Activated T-helper 17 cell treated with anti-CD3 and anti-CD28 coated beads, Interleukin-2, amount 50 U/mL, for 72 hours (primary cell): Measurements from ENCODE around the gene SPEM1. TPM values are rescaled to one million over a fixed set of nuclear protein-coding genes. Genes with fewer than 3 reads are reported as not detected.

ENCODE experiments used
- ATAC-seq: fragments of 150-1000 bp; cut with Tn5 transposase; replicated peaks from 2 replicates; pipeline ENCODE4 v1.10.0; 2021; ENCODE audit warnings: mild to moderate bottlenecking, moderate library complexity
- H3K27ac Mint-ChIP-seq: one replicate; pipeline ENCODE4 v1.8.0; 2022; ENCODE audit warnings: mixed read lengths
- H3K27me3 Mint-ChIP-seq: one replicate; pipeline ENCODE4 v1.8.0; 2022; ENCODE audit warnings: mixed read lengths
- H3K36me3 Mint-ChIP-seq: one replicate; pipeline ENCODE4 v1.8.0; 2022; ENCODE audit warnings: low read depth, mild to moderate bottlenecking, mixed read lengths
- H3K4me1 Mint-ChIP-seq: one replicate; pipeline ENCODE4 v1.8.0; 2022; ENCODE audit warnings: mixed read lengths
- H3K4me3 Mint-ChIP-seq: one replicate; pipeline ENCODE4 v1.8.0; 2022; ENCODE audit warnings: mild to moderate bottlenecking, mixed read lengths
- H3K9me3 Mint-ChIP-seq: one replicate; pipeline ENCODE4 v1.8.0; 2022; ENCODE audit warnings: mixed read lengths
- total RNA-seq, 2 donors: library from RNA; stranded (reverse); gene quantifications; one replicate each; pipeline ENCODE4 v1.2.3, GENCODE V29; 2022

Gene SPEM1
- total RNA-seq, 2 donors from 2014 or later, result not detected

GRCh38 chr17:7407485-7408251, 12.5 kb upstream of the SPEM1 start, which contains the start of gene NLGN2:
Gene NLGN2, plus strand, starts transcription at chr17:7407845. Its CDS starts 411 bp downstream, at chr17:7408256.
- ATAC-seq, result no peak
- Mint-ChIP-seq H3K4me3 (peak within 1 kb of the TSS; percentile 86), H3K4me1 (peaks cover 18% of the 10 kb centered on the region), H3K9me3 (no peaks in the 10 kb centered on the region), H3K36me3 (no peaks in the 10 kb centered on the region), H3K27me3 (peaks cover 4% of the 10 kb centered on the region), H3K27ac (no peak within 1 kb of the TSS)

GRCh38 chr17:7408252-7408727, 11.8 kb upstream of the SPEM1 start:
- no peak for ATAC-seq
- no peak overlapping the region for H3K27ac Mint-ChIP-seq

GRCh38 chr17:7408863-7409262, 11.3 kb upstream of the SPEM1 start:
- Mint-ChIP-seq H3K27me3 (peaks cover 4% of the 10 kb centered on the region), H3K9me3 (no peaks in the 10 kb centered on the region), H3K4me3 (peak overlapping the region; percentile 13), H3K36me3 (no peaks in the 10 kb centered on the region), H3K27ac (no peak overlapping the region), H3K4me1 (peaks cover 23% of the 10 kb centered on the region)
- no peak for ATAC-seq

More at GRCh38 chr17:7408252-7408727, 11.8 kb upstream of the SPEM1 start:
- H3K27me3 Mint-ChIP-seq, result peaks cover 4% of the 10 kb centered on the region
- H3K36me3 Mint-ChIP-seq, result no peaks in the 10 kb centered on the region
- no peaks in the 10 kb centered on the region for H3K9me3 Mint-ChIP-seq
- peak overlapping the region; percentile 13 for H3K4me3 Mint-ChIP-seq
- peaks cover 23% of the 10 kb centered on the region for H3K4me1 Mint-ChIP-seq

GRCh38 chr17:7409716-7410115, 10.4 kb upstream of the SPEM1 start:
- Mint-ChIP-seq H3K4me1 (peaks cover 23% of the 10 kb centered on the region), H3K9me3 (no peaks in the 10 kb centered on the region), H3K36me3 (no peaks in the 10 kb centered on the region), H3K27ac (no peak overlapping the region), H3K27me3 (peaks cover 4% of the 10 kb centered on the region), H3K4me3 (no peak overlapping the region)
- ATAC-seq, result no peak

- no peak for ATAC-seq
- H3K36me3 Mint-ChIP-seq, result no peaks in the 10 kb centered on the region
- peaks cover 3% of the 10 kb centered on the region for H3K27me3 Mint-ChIP-seq
- H3K4me1 Mint-ChIP-seq, result peaks cover 20% of the 10 kb centered on the region
- no peaks in the 10 kb centered on the region for H3K9me3 Mint-ChIP-seq
- no peak overlapping the region for H3K27ac Mint-ChIP-seq
- H3K4me3 Mint-ChIP-seq, result no peak overlapping the region
Measured at GRCh38 chr17:7410634-7411426, 9.3 kb upstream of the SPEM1 start.

GRCh38 chr17:7411427-7411750, 8.7 kb upstream of the SPEM1 start:
- H3K4me1 Mint-ChIP-seq, result peaks cover 16% of the 10 kb centered on the region
- no peak overlapping the region for H3K4me3 Mint-ChIP-seq
- no peaks in the 10 kb centered on the region for H3K9me3 Mint-ChIP-seq
- H3K27ac Mint-ChIP-seq, result no peak overlapping the region
- ATAC-seq, result no peak
- H3K36me3 Mint-ChIP-seq, result no peaks in the 10 kb centered on the region
- H3K27me3 Mint-ChIP-seq, result no peaks in the 10 kb centered on the region

GRCh38 chr17:7413346-7413985, 6.7 kb upstream of the SPEM1 start:
- Mint-ChIP-seq H3K36me3 (no peaks in the 10 kb centered on the region), H3K27ac (peak overlapping the region; percentile 55), H3K4me3 (no peak overlapping the region), H3K9me3 (no peaks in the 10 kb centered on the region), H3K27me3 (no peaks in the 10 kb centered on the region), H3K4me1 (peaks cover 16% of the 10 kb centered on the region)
- ATAC-seq, result peak; percentile 38

- Mint-ChIP-seq H3K27ac (no peak overlapping the region), H3K9me3 (no peaks in the 10 kb centered on the region), H3K27me3 (no peaks in the 10 kb centered on the region)
Measured at GRCh38 chr17:7414837-7415236, 5.3 kb upstream of the SPEM1 start.

GRCh38 chr17:7415784-7416183, 4.3 kb upstream of the SPEM1 start:
- peaks cover 5% of the 10 kb centered on the region for H3K4me1 Mint-ChIP-seq
- no peak for ATAC-seq
- no peaks in the 10 kb centered on the region for H3K9me3 Mint-ChIP-seq
- H3K27me3 Mint-ChIP-seq, result no peaks in the 10 kb centered on the region
- H3K36me3 Mint-ChIP-seq, result no peaks in the 10 kb centered on the region
- no peak overlapping the region for H3K27ac Mint-ChIP-seq
- no peak overlapping the region for H3K4me3 Mint-ChIP-seq

More at GRCh38 chr17:7414837-7415236, 5.3 kb upstream of the SPEM1 start:
- Mint-ChIP-seq H3K4me1 (peaks cover 9% of the 10 kb centered on the region), H3K4me3 (no peak overlapping the region), H3K36me3 (no peaks in the 10 kb centered on the region)
- ATAC-seq, result no peak

GRCh38 chr17:7416323-7416722, 3.8 kb upstream of the SPEM1 start:
- no peaks in the 10 kb centered on the region for H3K36me3 Mint-ChIP-seq
- no peak overlapping the region for H3K4me3 Mint-ChIP-seq
- no peak for ATAC-seq
- peak overlapping the region; percentile 13 for H3K27ac Mint-ChIP-seq
- peaks cover 5% of the 10 kb centered on the region for H3K4me1 Mint-ChIP-seq
- no peaks in the 10 kb centered on the region for H3K27me3 Mint-ChIP-seq
- no peaks in the 10 kb centered on the region for H3K9me3 Mint-ChIP-seq

GRCh38 chr17:7417056-7417655, 3.0 kb upstream of the SPEM1 start:
- H3K27ac Mint-ChIP-seq, result no peak overlapping the region
- no peaks in the 10 kb centered on the region for H3K36me3 Mint-ChIP-seq
- H3K4me3 Mint-ChIP-seq, result no peak overlapping the region
- H3K9me3 Mint-ChIP-seq, result no peaks in the 10 kb centered on the region
- H3K4me1 Mint-ChIP-seq, result peaks cover 5% of the 10 kb centered on the region
- ATAC-seq, result no peak
- no peaks in the 10 kb centered on the region for H3K27me3 Mint-ChIP-seq

GRCh38 chr17:7418472-7419152, 1.5 kb upstream of the SPEM1 start:
- H3K4me3 Mint-ChIP-seq, result no peak overlapping the region
- no peaks in the 10 kb centered on the region for H3K4me1 Mint-ChIP-seq
- no peaks in the 10 kb centered on the region for H3K9me3 Mint-ChIP-seq
- H3K27ac Mint-ChIP-seq, result no peak overlapping the region
- no peaks in the 10 kb centered on the region for H3K36me3 Mint-ChIP-seq
- ATAC-seq, result no peak
- H3K27me3 Mint-ChIP-seq, result no peaks in the 10 kb centered on the region

GRCh38 chr17:7421186-7421585, 1.1 kb downstream of the SPEM1 start:
- Mint-ChIP-seq H3K27me3 (no peaks in the 10 kb centered on the region), H3K4me1 (no peaks in the 10 kb centered on the region), H3K36me3 (no peaks in the 10 kb centered on the region), H3K9me3 (no peaks in the 10 kb centered on the region), H3K27ac (no peak overlapping the region), H3K4me3 (no peak overlapping the region)
- ATAC-seq, result no peak

- Mint-ChIP-seq H3K9me3 (no peaks in the 10 kb centered on the region), H3K27me3 (no peaks in the 10 kb centered on the region), H3K4me3 (no peak overlapping the region), H3K36me3 (no peaks in the 10 kb centered on the region), H3K4me1 (no peaks in the 10 kb centered on the region), H3K27ac (no peak overlapping the region)
- ATAC-seq, result no peak
Measured at GRCh38 chr17:7423679-7424078, 3.6 kb downstream of the SPEM1 start.
